Mesenchymal stem cell (in vitro differentiated cells and primary cell): ENCODE measurements around the gene PROCA1.

ENCODE experiments used
- DNase-seq: peaks from one replicate; pipeline ENCODE4 v3.0.0-alpha.2; 2013
- H2AFZ ChIP-seq: one replicate; pipeline ENCODE4 v1.6.1; 2013; ENCODE audit warnings: low read depth, mild to moderate bottlenecking, control low read depth, inconsistent platforms, low read length, moderate library complexity
- H2AK5ac ChIP-seq: 2 replicates; pipeline ENCODE4 v1.6.1; 2013; ENCODE audit warnings: low read length, moderate library complexity, mild to moderate bottlenecking, inconsistent platforms; ENCODE audit not compliant: severe bottlenecking
- H2BK120ac ChIP-seq: one replicate; pipeline ENCODE4 v1.6.1; 2013; ENCODE audit warnings: low read depth, mild to moderate bottlenecking, inconsistent platforms, low read length, moderate library complexity
- H2BK12ac ChIP-seq, 2 experiments: one replicate each; pipeline ENCODE4 v1.6.1; 2013; ENCODE audit warnings: inconsistent platforms in 2 of 2, low read length in 2 of 2, mild to moderate bottlenecking in 2 of 2, moderate library complexity in 2 of 2, control low read depth in 1 of 2
- H2BK15ac ChIP-seq: one replicate; pipeline ENCODE4 v1.6.1; 2013; ENCODE audit warnings: mild to moderate bottlenecking, low read depth, inconsistent platforms; ENCODE audit not compliant: poor library complexity, severe bottlenecking
- H2BK5ac ChIP-seq: 2 replicates; pipeline ENCODE4 v1.6.1; 2013; ENCODE audit warnings: low read depth, mild to moderate bottlenecking, low read length, control low read depth, inconsistent platforms; ENCODE audit not compliant: poor library complexity, severe bottlenecking
- H3K14ac ChIP-seq, 2 experiments: one replicate each; pipeline ENCODE4 v1.6.1; 2013; ENCODE audit warnings: inconsistent platforms in 2 of 2, low read length in 2 of 2, control low read depth in 1 of 2, mild to moderate bottlenecking in 1 of 2, moderate library complexity in 1 of 2
- H3K18ac ChIP-seq, 2 experiments: one replicate each; pipeline ENCODE4 v1.6.1; 2013; ENCODE audit warnings: inconsistent platforms in 2 of 2, low read length in 2 of 2, control low read depth in 1 of 2, low read depth in 1 of 2, mild to moderate bottlenecking in 1 of 2
- H3K23ac ChIP-seq, 2 experiments: one replicate each; pipeline ENCODE4 v1.6.1; 2013; ENCODE audit warnings: inconsistent platforms in 2 of 2, low read length in 2 of 2, mild to moderate bottlenecking in 2 of 2, moderate library complexity in 2 of 2, control low read depth in 1 of 2
- H3K27ac ChIP-seq: 2 replicates; pipeline ENCODE4 v1.5.1; 2013; ENCODE audit warnings: mild to moderate bottlenecking, moderate library complexity, low read length, control low read depth, inconsistent platforms; ENCODE audit not compliant: poor library complexity, severe bottlenecking
- H3K27me3 ChIP-seq, 2 experiments: 2 replicates each; pipeline versions ENCODE4 v1.6.1 to v1.7.0; 2013; ENCODE audit warnings: low read length in 2 of 2, mild to moderate bottlenecking in 2 of 2, moderate library complexity in 2 of 2, control low read depth in 1 of 2, inconsistent platforms in 1 of 2; ENCODE audit not compliant: control insufficient read depth in 1 of 2, insufficient read depth in 1 of 2
- H3K36me3 ChIP-seq, 2 experiments: 2 replicates each; pipeline versions ENCODE4 v1.6.1 to v1.7.0; 2013; ENCODE audit warnings: low read length in 2 of 2, control low read depth in 1 of 2, inconsistent platforms in 1 of 2, low read depth in 1 of 2, mild to moderate bottlenecking in 1 of 2; ENCODE audit not compliant: insufficient read depth in 2 of 2, control insufficient read depth in 1 of 2
- H3K4ac ChIP-seq, 2 experiments: one replicate each; pipeline ENCODE4 v1.6.1; 2013; ENCODE audit warnings: inconsistent platforms in 2 of 2, low read length in 2 of 2, mild to moderate bottlenecking in 2 of 2, moderate library complexity in 2 of 2, control low read depth in 1 of 2, low read depth in 1 of 2
- H3K4me1 ChIP-seq: 2 replicates; pipeline ENCODE4 v1.6.1; 2013; ENCODE audit warnings: low read depth, low read length, control low read depth; ENCODE audit not compliant: control insufficient read depth, insufficient read depth
- H3K4me2 ChIP-seq: 2 replicates; pipeline ENCODE4 v1.6.1; 2013; ENCODE audit warnings: low read length, mild to moderate bottlenecking, inconsistent platforms; ENCODE audit not compliant: poor library complexity, severe bottlenecking
- H3K4me3 ChIP-seq, 2 experiments: 2 replicates each; pipeline versions ENCODE4 v1.5.1 to v1.7.0; 2013; ENCODE audit warnings: low read length in 2 of 2, mild to moderate bottlenecking in 2 of 2, control low read depth in 1 of 2, low read depth in 1 of 2; ENCODE audit not compliant: insufficient read depth in 1 of 2
- H3K79me1 ChIP-seq: replicated peaks from 2 replicates; pipeline ENCODE4 v1.6.1; 2013; ENCODE audit warnings: mild to moderate bottlenecking, control low read depth, low read length, inconsistent platforms; ENCODE audit not compliant: poor library complexity, severe bottlenecking
- H3K9ac ChIP-seq: 2 replicates; pipeline ENCODE4 v1.7.0; 2013; ENCODE audit warnings: mild to moderate bottlenecking, low read length, moderate library complexity
- H3K9me3 ChIP-seq: 2 replicates; pipeline ENCODE4 v1.7.0; 2013; ENCODE audit warnings: mild to moderate bottlenecking, low read length; ENCODE audit not compliant: control insufficient read depth
- H4K8ac ChIP-seq: one replicate; pipeline ENCODE4 v1.6.1; 2013; ENCODE audit warnings: inconsistent platforms, mild to moderate bottlenecking, low read length, moderate library complexity
- H4K91ac ChIP-seq: one replicate; pipeline ENCODE4 v1.6.1; 2013; ENCODE audit warnings: mild to moderate bottlenecking, low read length, inconsistent platforms
- WGBS: methylation state at CpG from one replicate; pipeline ENCODE4 v1.1.7; 2013; ENCODE audit warnings: mixed read lengths; 5-methylcytosine and 5-hydroxymethylcytosine counted together

Gene PROCA1

DNA sequence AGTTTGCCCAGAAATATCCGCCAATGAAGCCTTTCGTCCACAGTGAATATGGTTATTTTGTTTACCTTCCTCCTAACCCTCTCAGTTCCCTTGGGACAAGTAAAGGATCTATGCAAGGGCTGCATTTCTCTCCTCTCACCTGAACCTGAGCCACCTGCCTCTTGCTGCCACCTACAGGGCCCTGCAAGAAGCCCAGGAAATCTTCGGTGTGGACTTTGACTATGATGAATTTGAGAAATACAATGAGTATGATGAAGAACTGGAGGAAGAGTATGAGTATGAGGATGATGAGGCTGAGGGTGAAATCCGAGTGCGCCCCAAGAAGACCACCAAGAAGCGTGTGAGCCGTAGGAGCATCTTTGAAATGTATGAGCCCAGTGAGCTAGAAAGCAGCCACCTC, 35.7 kb downstream of the PROCA1 start:
- Histone ChIP-seq H3K18ac (no peak overlapping the region), H3K36me3 (peaks cover 77 to 95% of the 10 kb centered on the region in 2 experiments), H3K4ac (no peak overlapping the region), H3K14ac (no peak overlapping the region), H2AFZ (no peak overlapping the region), H2AK5ac (no peak overlapping the region), H3K4me2 (no peak overlapping the region), H3K9ac (no peak overlapping the region), H3K4me1 (peaks cover 2% of the 10 kb centered on the region), H3K79me1 (peaks cover 49% of the 10 kb centered on the region), H2BK5ac (no peak overlapping the region), H3K23ac (no peak overlapping the region), H3K4me3 (no peak overlapping the region), H3K9me3 (no peaks in the 10 kb centered on the region), H2BK120ac (no peak overlapping the region), H3K27me3 (no peaks in the 10 kb centered on the region), H4K8ac (no peak overlapping the region), H3K27ac (no peak overlapping the region), H2BK12ac (no peak overlapping the region), H4K91ac (no peak overlapping the region), H2BK15ac (no peak overlapping the region)
- WGBS, result 98% methylated on average over 7 of the region's 7 CpGs
- DNase-seq, result no peak

DNA sequence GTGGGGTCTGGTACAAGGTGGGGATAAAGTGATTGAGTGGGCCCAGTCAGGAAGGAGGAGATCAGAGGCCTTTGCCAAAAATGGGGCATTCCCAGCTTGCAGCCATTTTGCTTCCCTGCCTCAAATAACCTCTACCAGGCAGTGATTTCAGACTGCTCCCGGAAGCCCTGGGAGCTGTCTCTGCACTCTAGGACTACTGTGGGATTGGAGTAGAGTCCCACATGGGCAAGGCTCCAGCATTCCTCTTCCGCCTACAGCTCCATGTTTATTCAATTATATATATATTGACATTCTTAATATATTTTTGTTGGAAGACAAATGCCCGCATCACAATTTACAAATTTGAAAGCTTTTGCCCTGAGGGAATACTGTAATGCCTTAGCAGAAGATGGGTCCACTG, 36.2 kb downstream of the PROCA1 start:
- Histone ChIP-seq H3K9me3 (no peaks in the 10 kb centered on the region), H3K23ac (no peak overlapping the region), H2AFZ (no peak overlapping the region), H3K4me1 (peaks cover 2% of the 10 kb centered on the region), H3K27me3 (no peaks in the 10 kb centered on the region), H2AK5ac (no peak overlapping the region), H2BK12ac (no peak overlapping the region), H2BK120ac (no peak overlapping the region), H2BK5ac (no peak overlapping the region), H2BK15ac (no peak overlapping the region), H3K18ac (peak overlapping the region in 1 of 2 experiments; percentile 21), H3K36me3 (peaks cover 73 to 93% of the 10 kb centered on the region in 2 experiments), H4K8ac (no peak overlapping the region), H4K91ac (no peak overlapping the region), H3K79me1 (peaks cover 48% of the 10 kb centered on the region), H3K4ac (no peak overlapping the region), H3K4me2 (no peak overlapping the region), H3K9ac (no peak overlapping the region), H3K4me3 (no peak overlapping the region), H3K27ac (no peak overlapping the region), H3K14ac (no peak overlapping the region)
- WGBS, result 95% methylated on average over 1 of the region's 3 CpGs
- no peak for DNase-seq

DNA sequence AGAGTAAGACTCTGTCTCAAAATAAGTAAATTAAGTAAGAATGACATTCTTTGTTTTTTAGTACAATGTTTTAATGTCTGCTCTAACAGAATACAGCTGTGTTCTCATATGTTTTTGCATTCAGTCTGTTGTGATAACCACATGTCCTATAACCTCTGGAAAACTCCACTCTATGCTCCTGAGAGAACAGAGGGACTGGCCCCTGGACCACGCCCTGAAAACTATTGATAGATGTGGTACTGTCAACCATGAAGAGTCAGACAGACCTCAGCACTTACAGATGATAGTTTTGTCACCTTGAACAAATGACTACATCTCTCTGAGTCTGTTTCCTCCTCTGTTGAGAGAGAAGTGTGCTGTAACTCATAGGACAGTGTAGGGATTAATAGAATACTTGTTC, 41.8 kb downstream of the PROCA1 start:
- Histone ChIP-seq H3K27ac (no peak overlapping the region), H3K14ac (no peak overlapping the region), H3K36me3 (peaks cover 41 to 91% of the 10 kb centered on the region in 2 experiments), H2BK12ac (no peak overlapping the region), H3K4ac (no peak overlapping the region), H2BK15ac (no peak overlapping the region), H2BK120ac (no peak overlapping the region), H2AK5ac (no peak overlapping the region), H3K23ac (no peak overlapping the region), H3K9me3 (no peaks in the 10 kb centered on the region), H2AFZ (no peak overlapping the region), H3K79me1 (peaks cover 18% of the 10 kb centered on the region), H3K4me3 (no peak overlapping the region), H2BK5ac (no peak overlapping the region), H3K4me1 (no peaks in the 10 kb centered on the region), H3K4me2 (no peak overlapping the region), H4K91ac (no peak overlapping the region), H3K27me3 (no peaks in the 10 kb centered on the region), H4K8ac (no peak overlapping the region), H3K18ac (no peak overlapping the region), H3K9ac (no peak overlapping the region)
- 100% methylated on average over 1 of the region's 1 CpG for WGBS
- no peak for DNase-seq

DNA sequence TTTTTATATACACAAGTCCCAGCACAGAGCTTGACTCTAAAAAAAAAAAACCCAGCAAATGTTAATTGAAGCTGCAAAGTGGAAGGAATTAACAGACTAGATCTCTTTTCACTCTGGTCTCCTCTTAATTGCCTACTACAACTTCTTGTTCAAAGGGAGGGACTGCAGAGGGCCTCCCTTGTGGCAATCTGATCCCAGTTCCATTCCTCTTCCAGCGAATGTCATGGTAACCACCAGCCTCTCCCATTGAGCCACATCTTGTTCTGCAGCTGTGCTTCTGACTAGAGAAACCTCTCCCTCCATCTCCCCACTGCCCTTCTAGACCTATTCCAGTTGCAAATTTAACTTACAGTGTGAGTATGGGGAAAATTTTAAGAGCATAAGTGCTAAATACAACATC, 43.8 kb downstream of the PROCA1 start:
- H3K27ac ChIP-seq, result no peak overlapping the region
- H3K18ac ChIP-seq, result no peak overlapping the region
- no peak overlapping the region for H2AFZ ChIP-seq
- peaks cover 26 to 77% of the 10 kb centered on the region in 2 experiments for H3K36me3 ChIP-seq
- H2BK120ac ChIP-seq, result no peak overlapping the region
- no peak overlapping the region for H2BK15ac ChIP-seq
- H4K91ac ChIP-seq, result no peak overlapping the region
- H3K27me3 ChIP-seq, result no peaks in the 10 kb centered on the region
- H3K9me3 ChIP-seq, result no peaks in the 10 kb centered on the region
- H3K14ac ChIP-seq, result no peak overlapping the region
- H3K4me2 ChIP-seq, result no peak overlapping the region
- H3K9ac ChIP-seq, result no peak overlapping the region
- H3K23ac ChIP-seq, result no peak overlapping the region
- no peak for DNase-seq
- no peak overlapping the region for H2AK5ac ChIP-seq
- peaks cover 6% of the 10 kb centered on the region for H3K79me1 ChIP-seq
- H3K4ac ChIP-seq, result no peak overlapping the region
- H3K4me1 ChIP-seq, result peaks cover 3% of the 10 kb centered on the region
- no peak overlapping the region for H4K8ac ChIP-seq
- 88% methylated on average over 1 of the region's 1 CpG for WGBS
- H2BK12ac ChIP-seq, result no peak overlapping the region
- no peak overlapping the region for H3K4me3 ChIP-seq
- H2BK5ac ChIP-seq, result no peak overlapping the region
